Muscle layer of duodenum (tissue), 2 donors: Measurements from ENCODE around the gene TPTE2.
A peak's percentile ranks its signal among the peaks of the same experiment; 100 is the strongest.

ENCODE experiments used
- H3K27ac ChIP-seq: one replicate; pipeline ENCODE4 v1.7.0; 2013; ENCODE audit warnings: mild to moderate bottlenecking, low read length
- H3K27me3 ChIP-seq: one replicate; pipeline ENCODE4 v1.7.0; 2013; ENCODE audit warnings: low read depth, mild to moderate bottlenecking, control low read depth, low read length
- H3K36me3 ChIP-seq, 2 donors: one replicate each; pipeline ENCODE4 v1.7.0; 2013; ENCODE audit warnings: low read length in 2 of 2, control low read depth in 1 of 2, mild to moderate bottlenecking in 1 of 2; ENCODE audit not compliant: insufficient read depth in 2 of 2, control insufficient read depth in 1 of 2
- H3K4me1 ChIP-seq, 2 donors: one replicate each; pipeline ENCODE4 v1.7.0; 2013; ENCODE audit warnings: low read length in 2 of 2, mild to moderate bottlenecking in 2 of 2, control low read depth in 1 of 2, moderate library complexity in 1 of 2; ENCODE audit not compliant: insufficient read depth in 2 of 2, control insufficient read depth in 1 of 2
- H3K4me3 ChIP-seq, 2 donors: one replicate each; pipeline ENCODE4 v1.7.0; 2013; ENCODE audit warnings: low read length in 2 of 2, low read depth in 1 of 2, mild to moderate bottlenecking in 1 of 2
- H3K9me3 ChIP-seq, 2 donors: one replicate each; pipeline ENCODE4 v1.7.0; 2013; ENCODE audit warnings: low read length in 2 of 2, control low read depth in 1 of 2, mild to moderate bottlenecking in 1 of 2; ENCODE audit not compliant: control insufficient read depth in 1 of 2
- donor health status: healthy.

TPTE2 gene

GRCh38 chr13:19591864-19592263 lies 30.5 kb upstream of the TPTE2 start:
- no peak overlapping the region for H3K27ac ChIP-seq
- no peaks in the 10 kb centered on the region for H3K27me3 ChIP-seq
- H3K9me3 ChIP-seq: no peaks in the 10 kb centered on the region
- peaks cover 0 to 4% of the 10 kb centered on the region in 2 donors for H3K4me1 ChIP-seq
- no peak overlapping the region for H3K4me3 ChIP-seq
- no peaks in the 10 kb centered on the region for H3K36me3 ChIP-seq

DNA sequence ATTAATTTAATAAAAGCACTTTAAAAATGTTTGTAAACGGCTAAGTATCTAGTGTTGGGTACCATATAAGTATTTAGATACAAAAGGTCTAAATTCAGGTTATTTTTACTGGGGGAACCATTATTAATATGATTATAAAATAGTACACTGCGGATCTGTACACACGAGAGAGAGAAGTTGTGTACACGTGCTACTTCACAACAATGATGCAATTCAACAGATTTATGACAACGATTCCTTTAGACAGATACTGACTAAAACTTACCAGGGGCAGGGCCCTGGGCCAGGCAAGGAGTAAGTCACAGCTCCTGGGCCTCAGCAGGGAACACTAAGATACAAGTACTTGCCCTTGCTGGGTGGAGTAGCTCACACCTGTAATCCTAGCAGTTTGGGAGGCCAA lies 29.1 kb upstream of the TPTE2 start:
- Histone ChIP-seq H3K9me3 (no peaks in the 10 kb centered on the region), H3K4me3 (no peak overlapping the region), H3K36me3 (no peaks in the 10 kb centered on the region), H3K27ac (no peak overlapping the region), H3K27me3 (no peaks in the 10 kb centered on the region), H3K4me1 (peaks cover 0 to 4% of the 10 kb centered on the region in 2 donors)

DNA sequence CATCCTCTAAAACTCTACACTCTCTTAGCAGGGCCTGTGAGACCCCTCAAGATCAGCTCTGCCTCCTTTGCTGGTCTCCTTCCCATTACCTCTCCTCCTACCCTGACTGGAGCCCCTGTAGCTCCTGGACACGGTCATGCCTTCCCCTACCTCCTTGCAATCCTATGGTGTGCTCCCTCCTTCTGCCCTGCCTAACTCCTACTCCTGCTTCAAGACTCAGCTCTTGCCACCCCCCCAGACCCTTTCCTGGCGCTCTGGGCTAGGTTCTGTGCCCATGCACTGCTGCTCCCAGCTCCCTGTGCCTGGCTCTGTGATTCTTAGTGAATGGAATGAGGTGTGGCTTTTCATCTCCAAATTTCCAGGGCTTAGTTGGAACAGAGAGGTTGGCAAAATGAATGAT lies 28.0 kb upstream of the TPTE2 start:
- H3K4me1 ChIP-seq: peaks cover 0 to 4% of the 10 kb centered on the region in 2 donors
- no peak overlapping the region for H3K4me3 ChIP-seq
- H3K27ac ChIP-seq: no peak overlapping the region
- H3K27me3 ChIP-seq: no peaks in the 10 kb centered on the region
- no peaks in the 10 kb centered on the region for H3K36me3 ChIP-seq
- no peaks in the 10 kb centered on the region for H3K9me3 ChIP-seq

DNA sequence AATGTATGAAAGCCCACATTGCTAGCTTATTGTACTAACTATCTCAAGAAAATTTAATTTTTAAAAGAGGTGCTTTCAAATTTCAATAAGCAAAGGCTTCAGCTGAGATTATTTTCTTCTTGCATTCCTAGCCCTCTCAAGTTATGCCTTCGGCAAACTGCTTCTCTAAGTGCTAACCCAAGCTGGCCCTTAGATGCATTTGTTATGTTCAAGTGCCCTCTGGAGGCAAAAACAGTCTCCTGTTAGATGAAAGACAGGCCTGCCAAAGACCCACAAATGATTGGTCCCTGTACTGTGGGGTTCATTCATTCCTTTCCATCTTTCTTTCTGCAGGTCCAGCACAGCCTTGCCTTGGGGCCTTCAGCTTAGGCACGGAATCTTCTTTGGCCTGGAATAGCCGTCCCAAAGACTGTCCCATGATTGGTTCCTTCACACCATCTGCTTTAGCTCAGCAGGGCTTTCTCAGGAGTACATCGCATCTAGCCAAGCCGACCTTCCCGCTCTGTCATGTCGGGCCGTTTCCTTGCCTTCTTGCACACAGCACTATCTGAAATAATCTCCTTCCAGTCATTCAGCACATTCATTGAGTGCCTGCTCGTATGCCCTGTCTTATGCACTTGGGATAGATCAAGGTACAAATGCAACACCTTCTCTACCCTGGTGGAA lies 26.4 kb upstream of the TPTE2 start:
- Histone ChIP-seq H3K4me1 (peaks cover 0 to 4% of the 10 kb centered on the region in 2 donors), H3K36me3 (no peaks in the 10 kb centered on the region), H3K27me3 (no peaks in the 10 kb centered on the region), H3K4me3 (no peak overlapping the region), H3K27ac (no peak overlapping the region), H3K9me3 (no peaks in the 10 kb centered on the region)

DNA sequence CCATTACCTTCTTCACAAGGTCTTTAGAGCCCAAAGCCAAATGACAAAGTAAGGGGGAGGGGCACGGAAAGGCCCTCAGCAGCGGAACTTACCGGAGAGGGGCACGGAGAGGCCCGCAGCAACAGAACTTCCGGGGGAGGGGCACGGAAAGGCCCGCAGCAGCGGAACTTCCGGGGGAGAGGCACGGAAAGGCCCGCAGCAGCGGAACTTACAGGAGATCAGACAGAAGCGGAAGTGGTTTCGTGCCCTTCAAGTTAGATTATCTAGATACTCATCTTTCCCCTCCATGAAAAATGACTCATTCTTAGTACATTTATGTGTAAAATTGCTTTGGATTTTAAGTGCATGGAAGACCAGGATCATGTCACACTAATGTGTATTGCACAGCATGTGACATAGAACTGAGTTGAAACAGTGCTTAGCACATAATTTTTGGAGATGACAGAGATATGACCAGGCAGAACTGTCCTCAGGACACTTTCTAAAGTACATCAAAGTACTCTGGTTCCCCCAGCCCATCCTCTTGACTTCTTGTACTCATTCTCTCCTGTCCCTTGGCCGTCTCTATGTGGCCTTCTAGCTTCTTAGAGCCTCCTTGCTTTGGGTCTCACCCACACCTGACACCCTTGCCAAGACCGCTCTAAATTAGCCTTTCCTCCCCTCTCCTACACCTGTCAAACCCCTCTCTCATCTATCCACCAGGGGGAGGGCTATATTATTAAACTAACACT lies 25.7 kb upstream of the TPTE2 start:
- no peak overlapping the region for H3K27ac ChIP-seq
- no peaks in the 10 kb centered on the region for H3K27me3 ChIP-seq
- H3K4me3 ChIP-seq: peak overlapping the region in 1 of 2 donors; percentile 39
- H3K4me1 ChIP-seq: peaks cover 0 to 4% of the 10 kb centered on the region in 2 donors
- no peaks in the 10 kb centered on the region for H3K9me3 ChIP-seq
- H3K36me3 ChIP-seq: no peaks in the 10 kb centered on the region

DNA sequence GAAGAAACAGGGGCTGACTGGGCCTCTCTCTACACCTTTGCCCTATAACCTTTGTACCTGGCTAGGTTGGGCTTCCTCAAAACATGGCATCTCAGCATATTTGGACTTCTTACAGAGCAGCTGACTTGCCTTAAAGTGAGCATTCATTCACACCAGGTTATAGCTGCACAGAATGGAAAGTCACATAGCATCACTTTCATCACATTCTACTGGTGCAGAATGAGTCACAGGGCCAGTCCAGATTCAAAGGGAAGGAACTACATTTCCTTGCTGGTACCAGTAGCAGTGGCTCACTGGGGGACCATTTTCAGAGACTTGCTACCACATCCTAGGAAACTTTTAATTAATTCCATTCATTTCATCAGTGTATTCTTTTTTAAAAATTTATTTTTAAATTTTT lies 20.3 kb upstream of the TPTE2 start:
- H3K4me3 ChIP-seq: no peak overlapping the region
- H3K36me3 ChIP-seq: no peaks in the 10 kb centered on the region
- no peaks in the 10 kb centered on the region for H3K27me3 ChIP-seq
- H3K27ac ChIP-seq: no peak overlapping the region
- no peaks in the 10 kb centered on the region for H3K4me1 ChIP-seq
- H3K9me3 ChIP-seq: no peaks in the 10 kb centered on the region

GRCh38 chr13:19575230-19575629 lies 13.9 kb upstream of the TPTE2 start:
- no peaks in the 10 kb centered on the region for H3K4me1 ChIP-seq
- no peak overlapping the region for H3K27ac ChIP-seq
- H3K36me3 ChIP-seq: no peaks in the 10 kb centered on the region
- no peak overlapping the region for H3K4me3 ChIP-seq
- H3K9me3 ChIP-seq: no peaks in the 10 kb centered on the region
- no peaks in the 10 kb centered on the region for H3K27me3 ChIP-seq

- no peaks in the 10 kb centered on the region for H3K9me3 ChIP-seq
- H3K27ac ChIP-seq: no peak overlapping the region
- no peaks in the 10 kb centered on the region for H3K4me1 ChIP-seq
- H3K27me3 ChIP-seq: no peaks in the 10 kb centered on the region
- no peak overlapping the region for H3K4me3 ChIP-seq
- H3K36me3 ChIP-seq: no peaks in the 10 kb centered on the region
Observed at GRCh38 chr13:19573120-19573716, 11.9 kb upstream of the TPTE2 start.

DNA sequence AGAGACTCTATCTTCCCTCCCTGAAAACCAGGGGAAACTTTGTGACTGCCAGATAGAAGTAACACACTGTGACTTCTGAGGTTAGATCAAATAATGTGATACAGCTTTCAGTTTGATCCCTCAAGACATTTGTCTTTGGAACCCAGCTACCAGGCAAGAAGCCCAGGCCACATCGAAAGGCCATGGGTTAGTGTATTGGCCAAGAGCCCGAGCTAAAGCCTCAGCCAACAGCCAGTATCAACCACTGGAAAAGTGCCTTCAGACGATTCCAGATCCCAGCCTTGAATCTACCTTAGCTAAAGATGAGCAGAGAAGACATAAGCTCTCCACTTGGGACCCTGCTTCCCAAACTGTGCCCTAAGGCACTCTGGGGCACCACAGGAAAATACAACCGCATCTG lies 10.9 kb upstream of the TPTE2 start:
- H3K27me3 ChIP-seq: no peaks in the 10 kb centered on the region

GRCh38 chr13:19567820-19568534 lies 6.6 kb upstream of the TPTE2 start:
- no peaks in the 10 kb centered on the region for H3K4me1 ChIP-seq
- no peaks in the 10 kb centered on the region for H3K36me3 ChIP-seq
- no peaks in the 10 kb centered on the region for H3K9me3 ChIP-seq
- no peaks in the 10 kb centered on the region for H3K27me3 ChIP-seq
- H3K27ac ChIP-seq: no peak overlapping the region
- no peak overlapping the region for H3K4me3 ChIP-seq

More for the DNA sequence above, 10.9 kb upstream of the TPTE2 start:
- H3K9me3 ChIP-seq: no peaks in the 10 kb centered on the region
- H3K4me1 ChIP-seq: no peaks in the 10 kb centered on the region
- H3K36me3 ChIP-seq: no peaks in the 10 kb centered on the region
- H3K27ac ChIP-seq: no peak overlapping the region
- no peak overlapping the region for H3K4me3 ChIP-seq

GRCh38 chr13:19561585-19561984 lies 253 bp upstream of the TPTE2 start:
- no peak overlapping the region for H3K4me3 ChIP-seq
- H3K36me3 ChIP-seq: no peaks in the 10 kb centered on the region
- H3K4me1 ChIP-seq: no peaks in the 10 kb centered on the region
- H3K27me3 ChIP-seq: no peaks in the 10 kb centered on the region
- no peak overlapping the region for H3K27ac ChIP-seq
- no peaks in the 10 kb centered on the region for H3K9me3 ChIP-seq
